Measurements from ENCODE around the gene ACAN. TPM values are rescaled to one million over a fixed set of nuclear protein-coding genes. Genes with fewer than 3 reads are reported as not detected.
A peak's percentile ranks its signal among the peaks of the same experiment; 100 is the strongest.

Gene ACAN
- polyA plus RNA-seq, 3 donors, result 2.3 to 3.0 (median 2.7) TPM

GRCh38 chr15:88842156-88842555 lies 38.9 kb downstream of the ACAN start:
- no peak for DNase-seq

GRCh38 chr15:88843334-88843733 lies 40.1 kb downstream of the ACAN start:
- DNase-seq, result no peak

DNA sequence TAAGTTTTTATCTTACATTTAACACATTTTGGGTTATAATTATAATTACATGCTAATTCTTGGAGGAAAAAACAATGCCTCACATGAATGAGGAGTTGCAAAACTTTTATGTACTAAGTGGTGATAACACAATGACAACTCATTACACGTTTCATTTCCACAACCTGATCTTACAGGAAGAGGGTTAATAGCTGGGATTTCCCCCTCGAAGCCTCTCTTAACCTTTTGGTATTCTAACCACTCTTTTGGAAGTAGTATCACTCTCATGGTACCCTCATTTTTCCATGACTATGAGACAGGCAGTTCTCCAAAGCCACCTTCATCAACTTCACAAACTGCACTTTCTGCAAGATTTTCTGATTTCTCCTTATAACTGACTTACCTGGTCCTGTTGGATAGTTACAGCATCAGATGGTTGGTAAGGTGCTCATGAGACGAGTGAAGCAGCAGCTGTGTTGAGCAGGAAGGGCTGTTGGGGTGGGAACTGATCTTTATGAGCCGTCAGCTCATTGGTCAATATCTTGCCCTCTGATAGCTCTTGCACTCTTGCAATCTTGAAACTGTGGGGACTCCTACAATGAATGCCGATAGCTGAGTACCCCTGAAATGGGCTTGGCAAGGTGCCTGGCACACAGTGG lies 41.6 kb downstream of the ACAN start:
- no peak for DNase-seq

GRCh38 chr15:88845616-88846015 lies 42.4 kb downstream of the ACAN start:
- DNase-seq, result no peak

- no peak for DNase-seq
These were observed 43.9 kb downstream of the ACAN start for GRCh38 chr15:88847144-88847543.

- DNase-seq, result no peak
These were observed 45.0 kb downstream of the ACAN start for GRCh38 chr15:88848203-88848602.

GRCh38 chr15:88849376-88850072 lies 46.3 kb downstream of the ACAN start:
- DNase-seq, result peak; percentile 62

DNA sequence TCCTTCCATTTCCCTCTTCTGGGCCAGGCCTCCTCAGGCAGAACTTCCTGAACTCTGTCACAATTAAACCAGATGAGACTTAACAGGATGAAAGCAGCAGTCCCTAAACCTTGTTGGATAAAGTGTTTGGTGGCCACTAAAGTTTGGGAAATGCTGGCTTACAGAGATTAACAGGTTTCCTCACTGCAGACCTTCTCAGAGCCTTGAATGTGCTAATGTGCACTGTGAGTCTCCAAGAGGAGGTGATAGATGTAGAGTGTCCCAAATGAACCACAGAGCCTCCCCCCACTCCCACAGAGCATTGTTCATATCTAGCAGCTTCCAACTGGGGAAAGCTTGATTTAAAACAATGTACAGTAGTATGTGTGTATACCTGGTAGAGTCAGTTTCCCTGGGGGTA lies 49.2 kb downstream of the ACAN start:
- DNase-seq, result no peak

GRCh38 chr15:88858934-88859333 lies 55.7 kb downstream of the ACAN start:
- DNase-seq, result no peak

DNA sequence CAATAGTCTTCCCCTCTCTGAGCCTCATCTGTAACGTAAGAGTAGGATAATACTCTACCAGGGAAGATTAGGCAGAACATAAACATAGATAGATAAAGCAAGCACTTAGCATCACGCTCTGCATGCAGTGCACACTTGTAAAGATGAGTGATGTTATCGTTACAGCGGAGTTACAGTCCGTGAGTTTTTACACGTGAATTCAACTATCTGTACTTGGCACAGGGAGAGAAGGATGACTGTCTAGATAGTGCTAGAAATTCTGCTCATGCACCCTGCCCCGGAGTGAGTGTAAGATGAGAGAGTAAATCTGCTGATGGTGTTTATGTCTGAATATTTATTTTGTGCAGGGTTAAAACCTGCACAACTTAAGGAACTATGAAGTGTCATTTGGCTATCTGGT lies 56.3 kb downstream of the ACAN start:
- no peak for DNase-seq

DNA sequence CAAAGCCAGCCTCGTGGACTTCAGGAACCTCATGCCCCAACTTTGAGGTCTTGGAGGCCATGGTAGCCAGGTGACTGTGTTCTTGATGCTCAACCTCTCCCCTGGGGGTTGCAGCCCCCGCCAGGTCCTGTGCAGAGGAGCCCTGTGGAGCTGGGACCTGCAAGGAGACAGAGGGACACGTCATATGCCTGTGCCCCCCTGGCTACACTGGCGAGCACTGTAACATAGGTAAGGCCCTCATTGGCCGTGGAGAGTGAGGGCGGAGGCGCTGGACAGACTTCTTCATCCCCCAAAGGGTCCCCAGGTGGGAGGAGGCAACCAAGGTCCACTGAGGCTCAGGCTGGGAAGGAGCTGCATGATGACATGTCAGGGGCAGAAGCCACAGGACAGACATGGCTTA lies 57.0 kb downstream of the ACAN start:
- no peak for DNase-seq

DNA sequence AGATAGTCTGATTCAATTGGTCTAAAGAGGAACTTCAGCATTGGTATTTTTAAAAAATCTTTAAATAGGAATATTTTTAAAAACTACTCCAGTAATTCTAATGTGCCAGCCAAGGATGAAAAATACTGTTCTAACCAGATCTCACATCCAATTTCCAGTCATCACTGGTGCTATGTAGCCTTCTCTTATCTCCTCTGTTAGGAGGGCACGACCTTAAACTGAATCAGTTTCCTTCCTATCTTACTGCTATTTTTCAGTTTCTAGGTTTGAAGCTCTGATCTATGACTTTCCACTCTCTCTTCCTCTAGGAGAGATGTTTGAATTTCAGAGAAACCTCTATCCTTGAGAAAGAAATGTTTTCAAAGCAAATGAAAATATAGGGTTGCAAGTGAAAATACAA lies 60.2 kb downstream of the ACAN start:
- no peak for DNase-seq

DNA sequence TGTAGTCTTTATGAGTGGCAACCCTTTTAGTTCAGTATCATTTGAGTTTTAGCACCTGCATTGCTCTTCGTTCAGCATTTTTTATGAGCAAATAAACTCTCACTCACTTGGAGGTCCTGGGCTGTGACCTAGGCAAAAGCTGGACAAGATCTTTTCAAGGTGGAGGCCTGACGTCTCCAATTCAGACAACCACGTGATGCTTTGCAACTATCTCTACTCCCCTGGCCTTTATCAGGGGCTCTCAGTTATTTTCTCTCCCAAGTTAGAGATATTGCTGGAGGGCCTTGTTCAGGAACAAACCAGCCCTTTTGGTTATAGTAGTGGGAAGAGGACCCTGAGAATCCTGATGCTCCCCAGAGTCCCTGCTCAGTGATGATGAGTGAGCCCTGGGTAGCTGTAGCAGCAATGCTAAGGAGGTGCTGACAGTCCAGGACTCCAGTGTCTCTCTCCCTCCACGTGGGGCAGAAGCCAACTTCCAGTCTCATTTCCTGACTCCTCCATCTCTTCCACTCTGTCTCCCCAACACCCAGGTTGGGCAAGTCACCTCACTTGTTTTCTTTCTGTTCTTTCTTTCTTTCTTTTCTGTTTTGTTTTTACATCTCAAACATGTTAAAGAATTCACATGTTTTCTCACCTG lies 61.7 kb downstream of the ACAN start:
- DNase-seq, result no peak

DNA sequence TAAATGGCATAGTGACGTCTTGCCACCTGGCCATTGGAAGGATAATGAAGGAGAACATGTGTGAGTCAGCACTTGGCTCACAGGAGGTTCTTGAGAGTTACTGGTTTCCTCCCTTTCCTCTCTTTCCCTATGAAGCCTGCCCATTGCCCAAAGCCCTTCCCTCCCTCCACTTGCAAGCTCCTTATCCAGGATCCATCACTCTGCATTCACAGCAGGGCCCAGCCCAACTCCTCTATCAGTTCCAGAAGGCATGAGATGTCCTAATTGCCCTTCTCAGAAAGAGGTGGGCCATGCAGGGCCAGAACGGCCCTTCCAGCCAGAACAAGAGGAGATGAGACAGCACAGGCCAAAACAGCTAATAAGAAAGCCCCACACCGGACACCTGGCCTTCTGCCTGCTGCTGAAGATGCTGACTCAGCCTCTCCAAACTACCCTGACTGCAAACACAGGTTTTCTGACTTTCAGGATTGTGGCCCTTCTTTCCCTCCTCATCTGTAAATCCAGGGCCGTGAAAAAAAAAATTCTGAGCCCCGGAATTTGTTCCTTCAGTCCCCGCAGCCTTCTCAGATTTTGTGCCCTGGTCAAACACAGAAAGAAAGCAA lies 62.4 kb downstream of the ACAN start:
- no peak for DNase-seq

GRCh38 chr15:88866295-88866881 lies 63.2 kb downstream of the ACAN start:
- DNase-seq, result no peak

GRCh38 chr15:88871313-88871712 lies 68.1 kb downstream of the ACAN start:
- no peak for DNase-seq

- no peak for DNase-seq
These were observed 68.9 kb downstream of the ACAN start for GRCh38 chr15:88872106-88872505.

DNA sequence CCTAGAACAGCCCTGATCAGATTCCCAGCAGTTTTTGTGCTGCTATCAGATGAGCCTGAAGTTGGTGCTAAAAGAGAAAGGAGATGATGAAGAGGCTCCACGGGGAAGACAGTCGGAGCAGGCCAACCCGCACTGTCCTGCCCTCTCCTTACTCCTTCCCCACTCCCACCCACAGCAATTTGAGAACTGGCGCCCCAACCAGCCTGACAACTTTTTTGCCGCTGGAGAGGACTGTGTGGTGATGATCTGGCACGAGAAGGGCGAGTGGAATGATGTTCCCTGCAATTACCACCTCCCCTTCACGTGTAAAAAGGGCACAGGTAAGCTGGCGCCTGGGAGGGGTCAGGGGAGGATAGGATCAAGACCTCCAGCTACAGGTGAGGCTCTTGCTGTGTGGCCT lies 69.5 kb downstream of the ACAN start:
- no peak for DNase-seq

GRCh38 chr15:88873786-88874185 lies 70.5 kb downstream of the ACAN start:
- no peak for DNase-seq

DNA sequence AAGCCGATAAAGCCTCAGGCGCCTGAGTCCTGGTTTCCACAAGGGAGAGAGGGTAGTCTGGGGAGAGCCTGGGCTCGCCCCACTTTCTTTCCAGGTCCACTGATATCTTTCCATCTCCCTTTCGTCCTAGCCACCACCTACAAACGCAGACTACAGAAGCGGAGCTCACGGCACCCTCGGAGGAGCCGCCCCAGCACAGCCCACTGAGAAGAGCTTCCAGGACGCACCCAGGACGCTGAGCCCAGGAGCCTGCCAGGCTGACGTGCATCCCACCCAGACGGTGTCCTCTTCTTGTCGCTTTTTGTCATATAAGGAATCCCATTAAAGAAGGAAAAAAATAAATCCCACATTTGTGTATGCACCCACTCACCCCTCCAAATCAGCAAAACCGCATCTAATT lies 71.0 kb downstream of the ACAN start:
- no peak for DNase-seq

GRCh38 chr15:88874684-88875083 lies 71.4 kb downstream of the ACAN start:
- no peak for DNase-seq

DNA sequence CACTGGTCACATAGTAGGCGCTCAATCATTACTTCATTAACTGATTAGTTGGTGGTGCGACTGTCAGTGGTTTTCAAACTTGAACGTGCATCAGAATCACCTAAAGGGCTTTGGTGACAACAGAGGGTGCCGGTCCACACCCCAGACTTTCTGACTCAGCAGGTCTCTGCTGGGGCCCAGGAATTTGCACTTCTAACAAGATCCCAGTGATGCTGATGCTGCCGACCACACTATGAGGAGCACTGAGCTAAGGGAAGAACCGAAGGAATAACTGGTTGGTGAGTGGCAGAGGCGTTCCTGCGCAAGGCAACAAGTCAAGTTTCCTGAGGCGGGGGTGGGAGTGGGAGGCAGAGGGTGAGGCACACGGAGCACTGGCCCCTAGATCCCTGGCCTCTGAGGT lies 73.3 kb downstream of the ACAN start:
- no peak for DNase-seq

DNA sequence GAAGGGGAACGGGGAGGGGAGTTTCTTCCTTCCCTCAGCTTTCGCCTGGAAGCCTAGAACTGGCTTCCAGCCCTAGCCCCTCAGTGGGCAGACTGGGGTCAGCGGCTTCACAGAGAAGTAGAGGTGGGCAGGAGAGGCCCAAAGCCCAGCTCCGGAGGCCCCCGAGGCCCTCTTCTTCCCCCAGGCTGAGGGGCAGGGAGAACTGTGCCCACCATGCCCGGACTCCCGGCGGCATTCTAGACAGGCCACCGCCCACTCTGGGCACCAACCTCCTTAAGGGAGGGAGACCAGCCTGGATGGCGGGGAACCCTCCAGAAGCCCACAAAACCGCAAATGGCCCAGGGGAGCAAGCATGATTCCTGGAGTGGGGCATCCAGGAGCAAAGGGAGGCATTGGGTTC lies 74.2 kb downstream of the ACAN start:
- no peak for DNase-seq
